SK-N-SH (cell line): ENCODE measurements around the gene TJP3. TPM values are rescaled to one million over a fixed set of nuclear protein-coding genes. Genes with fewer than 3 reads are reported as not detected.

Experiments used
- CTCF ChIA-PET: fragments of 300-600, 350-600 bp; formaldehyde crosslinking; extraction: SDS; loops from one replicate; lab custom pipeline; 2021; lab: Yijun Ruan, JAX
- POLR2A ChIA-PET: fragments of 350-600 bp; sonication (Branson Sonifier 250); formaldehyde crosslinking; extraction: SDS; loops from one replicate; lab custom pipeline; 2020; ENCODE audit warnings: antibody characterized with exemption, inconsistent platforms; lab: Yijun Ruan, JAX
- DNase-seq: peaks from one replicate; pipeline ENCODE4 v3.0.0; 2012
- H2AFZ ChIP-seq: fragments of 200-600 bp; sonication (generic); 2 replicates; pipeline ENCODE4 v1.8.1; 2016; ENCODE audit warnings: antibody characterized with exemption, mild to moderate bottlenecking, low read depth
- H3F3A ChIP-seq: fragments of 200-600 bp; sonication (generic); replicated peaks from 2 replicates; pipeline ENCODE3; 2016; ENCODE audit warnings: antibody characterized with exemption, mild to moderate bottlenecking; ENCODE audit not compliant: insufficient read depth
- H3K27ac ChIP-seq, 2 experiments: fragments of 200-500 bp in 1 of 2; fragments of 200-600 bp in 1 of 2; sonication (Bioruptor generic) in 1 of 2; sonication (generic), shearing (Covaris generic) in 1 of 2; 2 replicates each; pipeline versions ENCODE4 v1.5.1 to v1.6.1; 2014 to 2016; ENCODE audit warnings: low read depth in 2 of 2, inconsistent platforms in 1 of 2, low read length in 1 of 2, mild to moderate bottlenecking in 1 of 2, mixed read lengths in 1 of 2
- H3K27me3 ChIP-seq: fragments of 200-600 bp; sonication (generic), shearing (Covaris generic); 2 replicates; pipeline ENCODE4 v1.6.1; 2016; ENCODE audit warnings: mixed run types; ENCODE audit not compliant: insufficient read depth
- H3K36me3 ChIP-seq, 2 experiments: fragments of 200-500 bp in 1 of 2; fragments of 200-600 bp in 1 of 2; sonication (Bioruptor generic) in 1 of 2; sonication (generic) in 1 of 2; replicated peaks in 1 of 2; 2 replicates each; pipeline versions ENCODE3 to v1.5.1; 2014 to 2016; ENCODE audit warnings: low read length in 1 of 2, mild to moderate bottlenecking in 1 of 2; ENCODE audit not compliant: insufficient read depth in 2 of 2, control insufficient read depth in 1 of 2
- H3K4me1 ChIP-seq, 2 experiments: fragments of 200-500 bp in 1 of 2; fragments of 200-600 bp in 1 of 2; sonication (Bioruptor generic) in 1 of 2; sonication (generic), shearing (Covaris generic) in 1 of 2; 2 replicates each; pipeline versions ENCODE4 v1.5.1 to v1.6.1; 2014 to 2016; ENCODE audit warnings: low read depth in 1 of 2, low read length in 1 of 2, mixed run types in 1 of 2; ENCODE audit not compliant: insufficient read depth in 2 of 2, control insufficient read depth in 1 of 2
- H3K4me2 ChIP-seq: fragments of 200-600 bp; sonication (generic), shearing (Covaris generic); 2 replicates; pipeline ENCODE4 v1.6.1; 2017; ENCODE audit warnings: mixed run types
- H3K4me3 ChIP-seq, 2 experiments: fragments of 200-500 bp in 1 of 2; fragments of 200-600 bp in 1 of 2; sonication (Bioruptor generic) in 1 of 2; sonication (generic), shearing (Covaris generic) in 1 of 2; 2 replicates each; pipeline versions ENCODE4 v1.5.1 to v1.8.1; 2014 to 2016; ENCODE audit warnings: low read depth in 2 of 2, inconsistent platforms in 1 of 2, low read length in 1 of 2, mild to moderate bottlenecking in 1 of 2, mixed read lengths in 1 of 2, moderate library complexity in 1 of 2
- H3K79me2 ChIP-seq: fragments of 200-600 bp; sonication (generic); 2 replicates; pipeline ENCODE4 v1.8.1; 2017; ENCODE audit warnings: mild to moderate bottlenecking; ENCODE audit not compliant: insufficient read depth
- H3K9ac ChIP-seq: fragments of 200-600 bp; sonication (generic); 2 replicates; pipeline ENCODE4 v1.6.1; 2017; ENCODE audit warnings: mixed run types
- H3K9me2 ChIP-seq: fragments of 200-600 bp; sonication (generic); 2 replicates; pipeline ENCODE4 v1.6.1; 2017; ENCODE audit warnings: mixed run types
- H3K9me3 ChIP-seq: fragments of 200-600 bp; sonication (generic); 2 replicates; pipeline ENCODE4 v1.6.1; 2017; ENCODE audit warnings: mixed run types, mild to moderate bottlenecking, moderate library complexity
- H4K20me1 ChIP-seq: fragments of 200-600 bp; sonication (generic); 2 replicates; pipeline ENCODE4 v1.6.1; 2017; ENCODE audit warnings: mild to moderate bottlenecking, mixed run types; ENCODE audit not compliant: insufficient read depth
- CHD2 ChIP-seq: fragments of 150-350 bp; IDR thresholded peaks from 2 replicates; pipeline ENCODE4 v1.6.1; 2018; ENCODE audit warnings: low read length; ENCODE audit not compliant: partially characterized antibody
- CTCF ChIP-seq: fragments of 200-600 bp; sonication (generic); IDR thresholded peaks from 2 replicates; pipeline ENCODE4 v1.6.1; 2017; ENCODE audit warnings: antibody characterized with exemption, mild to moderate bottlenecking, moderate library complexity
- ELF1 ChIP-seq: IDR thresholded peaks from 2 replicates; pipeline ENCODE4 v1.4.0; 2012
- EP300 ChIP-seq, 2 experiments: IDR thresholded peaks; 2 replicates each; pipeline versions ENCODE4 v1.4.0 to v1.6.1; 2012; ENCODE audit warnings: borderline replicate concordance in 1 of 2, low read depth in 1 of 2, low read length in 1 of 2
- FOSL2 ChIP-seq: IDR thresholded peaks from 2 replicates; pipeline ENCODE4 v1.4.0; 2012; ENCODE audit warnings: low read depth, mild to moderate bottlenecking, moderate library complexity, borderline replicate concordance
- FOXJ3 ChIP-seq: sonication (generic); formaldehyde crosslinking; IDR thresholded peaks from 2 replicates; pipeline ENCODE4 v1.5.1; 2020; ENCODE audit warnings: mild to moderate bottlenecking, missing genetic modification reagents
- FOXM1 ChIP-seq: IDR thresholded peaks from 2 replicates; pipeline ENCODE4 v1.4.0; 2012; ENCODE audit warnings: low read depth, mild to moderate bottlenecking
- GATA2 ChIP-seq: sonication (generic); formaldehyde crosslinking; IDR thresholded peaks from 2 replicates; pipeline ENCODE4 v1.5.0; 2020; ENCODE audit warnings: mild to moderate bottlenecking, missing genetic modification reagents
- MAX ChIP-seq: IDR thresholded peaks from 2 replicates; pipeline ENCODE4 v1.4.0; 2012; ENCODE audit warnings: low read depth
- POLR2AphosphoS5 ChIP-seq: IDR thresholded peaks from 2 replicates; pipeline ENCODE4 v1.6.1; 2012; ENCODE audit warnings: low read depth, low read length
- REST ChIP-seq: IDR thresholded peaks from 2 replicates; pipeline ENCODE4 v1.6.1; 2012; ENCODE audit warnings: mild to moderate bottlenecking, low read depth, low read length, moderate library complexity
- RFX5 ChIP-seq: IDR thresholded peaks from 2 replicates; pipeline ENCODE4 v1.6.1; 2012; ENCODE audit warnings: mild to moderate bottlenecking, improper control_type of control experiment, low read length
- RXRA ChIP-seq: IDR thresholded peaks from 2 replicates; pipeline ENCODE4 v1.4.0; 2012; ENCODE audit warnings: low read depth, mild to moderate bottlenecking, borderline replicate concordance
- SMC3 ChIP-seq: IDR thresholded peaks from 2 replicates; pipeline ENCODE4 v1.6.1; 2012; ENCODE audit warnings: low read depth, low read length, improper control_type of control experiment
- TAF1 ChIP-seq: IDR thresholded peaks from 2 replicates; pipeline ENCODE4 v1.6.1; 2012; ENCODE audit warnings: low read depth, mild to moderate bottlenecking, low read length, moderate library complexity, borderline replicate concordance
- TEAD4 ChIP-seq: IDR thresholded peaks from 2 replicates; pipeline ENCODE4 v1.4.0; 2012; ENCODE audit warnings: mild to moderate bottlenecking, borderline replicate concordance; ENCODE audit not compliant: insufficient read depth
- USF2 ChIP-seq: fragments of 150-350 bp; IDR thresholded peaks from 2 replicates; pipeline ENCODE4 v1.6.1; 2017; ENCODE audit warnings: antibody characterized with exemption, low read length, low read depth, borderline replicate concordance
- ZBTB33 ChIP-seq: IDR thresholded peaks from 2 replicates; pipeline ENCODE4 v1.4.0; 2012; ENCODE audit warnings: low read depth, borderline replicate concordance
- WGBS: methylation state at CpG from one replicate; pipeline ENCODE4 v1.1.6; 2017; ENCODE audit warnings: low lambda C conversion rate; 5-methylcytosine and 5-hydroxymethylcytosine counted together
- polyA plus RNA-seq, 3 experiments: library from polyadenylated mRNA; depleted of rRNA; stranded (reverse); fragments of >200 nt; gene quantifications; 2 replicates each; pipeline ENCODE4 v1.2.3, GENCODE V29; 2012

The TJP3 gene
- polyA plus RNA-seq, 1 of the 3 experiments (the other 2 are of a cell fraction) = 0.36 TPM

GRCh38 chr19:3775374-3775711, 67.2 kb downstream of the TJP3 start:
- TF ChIP-seq MAX = no peak
- no CpG with 5 or more reads among the region's 2 CpGs for WGBS
- Histone ChIP-seq H3K4me1 (no peaks in the 10 kb centered on the region), H3K27ac (no peak overlapping the region), H2AFZ (no peak overlapping the region), H3F3A (no peaks in the 10 kb centered on the region), H3K9ac (no peak overlapping the region), H4K20me1 (no peaks in the 10 kb centered on the region), H3K4me3 (no peak overlapping the region), H3K36me3 (no peaks in the 10 kb centered on the region), H3K79me2 (no peaks in the 10 kb centered on the region), H3K27me3 (peaks cover 22% of the 10 kb centered on the region), H3K9me3 (no peaks in the 10 kb centered on the region), H3K4me2 (no peak overlapping the region), H3K9me2 (no peaks in the 10 kb centered on the region)
- POLR2A ChIA-PET = no interaction called here
- CTCF ChIA-PET = interaction anchor here (0.8 kb wide), 1 partner anchor 53 kb away, joined by 3 read pairs; no protein-coding TSS in a partner anchor
- DNase-seq = no peak

GRCh38 chr19:3775831-3776230, 67.6 kb downstream of the TJP3 start:
- no peak for DNase-seq
- ChIA-PET CTCF (interaction anchor here (0.8 kb wide), 1 partner anchor 54 kb away, joined by 3 read pairs; no protein-coding TSS in a partner anchor), POLR2A (no interaction called here)
- no peaks in the 10 kb centered on the region for H4K20me1 ChIP-seq
- no peak for TF ChIP-seq FOXJ3 (CRISPR knock-in tag)
- no peak for TF ChIP-seq FOXM1
- no peak for TF ChIP-seq TAF1
- no peak for TF ChIP-seq ZBTB33
- no peak for TF ChIP-seq RFX5
- no peak for TF ChIP-seq CTCF
- no peak for TF ChIP-seq CHD2
- TF ChIP-seq REST = no peak
- no peak for TF ChIP-seq FOSL2
- TF ChIP-seq SMC3 = no peak
- no peak for TF ChIP-seq USF2
- no peak for TF ChIP-seq EP300 (IDR thresholded peaks at IDR 0.05; ENCODE audit: borderline replicate concordance in 1 of 2, low read depth in 1 of 2, low read length in 1 of 2)
- no peak for TF ChIP-seq POLR2AphosphoS5
- no peak for TF ChIP-seq GATA2 (CRISPR knock-in tag)
- no peak for TF ChIP-seq RXRA
- TF ChIP-seq ELF1 = no peak
- no peak for TF ChIP-seq MAX
- TF ChIP-seq TEAD4 = no peak
- H3K79me2 ChIP-seq = no peaks in the 10 kb centered on the region
- no peak overlapping the region for H3K27ac ChIP-seq
- H3K36me3 ChIP-seq = no peaks in the 10 kb centered on the region
- WGBS = 69% methylated on average over 3 of the region's 5 CpGs
- H3K9me3 ChIP-seq = no peaks in the 10 kb centered on the region
- no peaks in the 10 kb centered on the region for H3K4me1 ChIP-seq
- H2AFZ ChIP-seq = no peak overlapping the region
- H3K4me3 ChIP-seq = no peak overlapping the region
- peaks cover 22% of the 10 kb centered on the region for H3K27me3 ChIP-seq
- H3F3A ChIP-seq = no peaks in the 10 kb centered on the region
- H3K9me2 ChIP-seq = no peaks in the 10 kb centered on the region
- no peak overlapping the region for H3K4me2 ChIP-seq
- no peak overlapping the region for H3K9ac ChIP-seq
